GM13977 (cell line): ENCODE results near the gene ST3GAL2.
A peak's percentile ranks its signal among the peaks of the same experiment; 100 is the strongest.

Experiments used
- DNase-seq: peaks from one replicate; pipeline ENCODE4 v3.0.0; 2012; ENCODE audit warnings: low spot score
- in situ Hi-C: fragments of 300-500 bp; cut with MboI; formaldehyde crosslinking; loops from one replicate; pipeline ENCODE4 v1.12.0; 2022; ENCODE audit warnings: low sequenced_read_pairs, low pct_unique_long_range_greater_than_20kb, mixed read lengths, inconsistent platforms; ENCODE audit not compliant: unreplicated experiment
- TF ChIP-seq, protein P1 (sequence below): IDR thresholded peaks from 2 replicates; pipeline ENCODE4 v1.5.1; 2012; ENCODE audit warnings: mild to moderate bottlenecking, control low read depth; ENCODE audit not compliant: insufficient read depth; ENCODE audit errors: extremely low read depth, missing control alignments

The ST3GAL2 gene

DNA sequence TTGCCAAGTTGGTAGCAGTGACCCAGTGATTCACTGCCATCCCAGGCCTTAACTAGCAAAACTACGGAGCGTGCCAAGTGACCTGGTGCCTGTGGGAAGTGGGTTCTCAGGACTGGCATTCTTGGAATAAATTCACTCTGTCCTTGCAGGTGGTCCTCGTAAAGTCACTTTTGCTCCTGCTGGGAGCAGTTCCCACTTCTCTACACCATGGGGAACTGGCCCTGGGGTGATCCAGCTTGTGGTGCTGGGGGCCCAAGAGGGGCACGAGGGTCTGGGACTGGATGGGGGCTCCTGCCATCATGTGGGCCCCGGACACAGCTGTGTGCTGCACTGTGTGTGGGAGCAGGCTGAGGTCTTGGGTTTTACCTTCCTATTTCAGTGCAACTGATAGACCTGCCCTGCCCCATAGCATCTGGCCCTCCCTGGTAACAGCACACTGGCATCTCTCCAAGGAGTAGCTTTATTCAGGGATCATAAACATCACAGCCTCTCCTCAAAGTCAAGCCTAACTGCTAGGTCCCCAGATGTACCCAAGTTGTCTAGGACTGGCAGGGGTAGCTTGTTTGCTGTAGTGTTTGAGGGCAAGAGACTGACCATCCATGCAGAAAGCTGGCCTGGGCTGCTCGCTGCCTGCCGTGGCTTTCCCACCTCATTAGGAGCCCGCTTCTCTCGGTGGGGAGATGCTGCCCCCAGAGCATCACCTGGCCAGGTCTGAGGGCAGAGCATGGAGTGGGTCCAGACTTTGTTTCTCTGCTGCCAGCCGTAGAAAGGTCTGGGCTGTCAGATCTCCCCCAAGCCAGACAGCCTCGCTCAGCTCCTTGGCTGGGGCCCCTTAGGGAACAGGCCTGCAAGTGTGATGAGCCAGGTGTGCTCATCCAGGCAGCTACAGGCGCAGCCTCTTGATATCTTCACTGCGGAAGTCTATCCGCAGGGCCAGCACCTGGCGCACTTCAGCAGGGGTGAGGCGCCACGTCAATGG is 41.5 kb upstream of the ST3GAL2 start:
- in situ Hi-C loops: no loop called here
- TF ChIP-seq, protein P1, sequence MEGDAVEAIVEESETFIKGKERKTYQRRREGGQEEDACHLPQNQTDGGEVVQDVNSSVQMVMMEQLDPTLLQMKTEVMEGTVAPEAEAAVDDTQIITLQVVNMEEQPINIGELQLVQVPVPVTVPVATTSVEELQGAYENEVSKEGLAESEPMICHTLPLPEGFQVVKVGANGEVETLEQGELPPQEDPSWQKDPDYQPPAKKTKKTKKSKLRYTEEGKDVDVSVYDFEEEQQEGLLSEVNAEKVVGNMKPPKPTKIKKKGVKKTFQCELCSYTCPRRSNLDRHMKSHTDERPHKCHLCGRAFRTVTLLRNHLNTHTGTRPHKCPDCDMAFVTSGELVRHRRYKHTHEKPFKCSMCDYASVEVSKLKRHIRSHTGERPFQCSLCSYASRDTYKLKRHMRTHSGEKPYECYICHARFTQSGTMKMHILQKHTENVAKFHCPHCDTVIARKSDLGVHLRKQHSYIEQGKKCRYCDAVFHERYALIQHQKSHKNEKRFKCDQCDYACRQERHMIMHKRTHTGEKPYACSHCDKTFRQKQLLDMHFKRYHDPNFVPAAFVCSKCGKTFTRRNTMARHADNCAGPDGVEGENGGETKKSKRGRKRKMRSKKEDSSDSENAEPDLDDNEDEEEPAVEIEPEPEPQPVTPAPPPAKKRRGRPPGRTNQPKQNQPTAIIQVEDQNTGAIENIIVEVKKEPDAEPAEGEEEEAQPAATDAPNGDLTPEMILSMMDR: no peak
- no peak for DNase-seq

GRCh38 chr16:70478912-70479341 is 40.0 kb upstream of the ST3GAL2 start:
- no peak for DNase-seq
- TF ChIP-seq, protein P1: no peak
- in situ Hi-C loops: no loop called here

- no peak for DNase-seq
- in situ Hi-C loops: no loop called here
- TF ChIP-seq, protein P1: no peak
Observed at GRCh38 chr16:70478169-70478568, 39.3 kb upstream of the ST3GAL2 start.

GRCh38 chr16:70476272-70477020 is 37.5 kb upstream of the ST3GAL2 start:
- in situ Hi-C loops: no loop called here
- DNase-seq: peak; percentile 98
- TF ChIP-seq, protein P1: no peak

DNA sequence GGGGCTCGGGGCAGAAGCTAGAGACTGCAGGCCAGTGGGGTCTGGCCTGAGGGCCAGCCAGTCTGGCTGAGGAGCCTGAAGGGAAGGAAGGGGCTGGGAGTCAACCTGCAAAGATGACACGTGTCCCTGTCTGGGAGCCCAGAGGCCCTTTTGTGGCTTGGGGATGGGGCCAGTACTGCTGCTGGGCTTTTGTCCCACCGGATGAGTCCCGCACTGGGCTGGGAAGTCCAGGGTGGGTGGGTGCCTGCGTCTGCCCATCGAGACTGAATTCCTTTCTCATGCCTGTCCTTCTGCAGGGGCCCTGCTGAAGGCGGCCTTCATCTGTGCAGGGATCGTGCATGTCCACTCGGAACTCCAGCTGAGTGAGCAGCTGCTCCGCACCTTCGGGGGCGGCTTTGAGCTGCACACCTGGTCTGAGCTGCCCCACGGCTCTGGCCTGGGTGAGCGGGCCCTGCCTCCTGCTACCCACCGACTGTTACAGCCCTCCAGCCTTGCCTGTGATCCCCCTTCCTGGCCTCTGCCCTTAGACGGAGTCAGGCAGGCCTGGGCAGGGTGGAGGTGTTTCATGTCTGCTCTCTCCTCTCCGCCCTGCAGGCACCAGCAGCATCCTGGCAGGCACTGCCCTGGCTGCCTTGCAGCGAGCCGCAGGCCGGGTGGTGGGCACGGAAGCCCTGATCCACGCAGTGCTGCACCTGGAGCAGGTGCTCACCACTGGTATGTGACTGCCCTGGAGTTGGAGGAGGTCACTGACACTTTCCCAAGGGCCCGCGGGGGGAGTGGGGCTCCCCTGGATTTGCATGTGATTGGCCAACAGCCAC is 36.4 kb upstream of the ST3GAL2 start:
- in situ Hi-C loops: no loop called here
- DNase-seq: no peak
- TF ChIP-seq, protein P1: no peak
